Natural killer cell treated with Interleukin-12 subunit alpha and Interleukin-12 subunit beta and Interleukin-15 and Interleukin-18, amount 100 ng/mL, for 72 hours (primary cell): ENCODE data around the gene SHTN1. TPM values are rescaled to one million over a fixed set of nuclear protein-coding genes. Genes with fewer than 3 reads are reported as not detected.

Source experiments
- ATAC-seq, 2 donors: fragments of 150-1000 bp; cut with Tn5 transposase in 1 of 2; sonication (Bioruptor Pico), chemical (Tn5 transposase) in 1 of 2; 2 replicates each; pipeline ENCODE4 v1.10.0; 2021
- DNase-seq: peaks from one replicate; pipeline ENCODE4 v3.0.0; 2022; ENCODE audit warnings: low spot score
- H3K27ac Mint-ChIP-seq, 2 donors: 1 replicate in 1 of 2; 2 replicates in 1 of 2; pipeline ENCODE4 v1.8.0; 2022; ENCODE audit warnings: mixed read lengths in 2 of 2, mild to moderate bottlenecking in 1 of 2, moderate library complexity in 1 of 2
- H3K27me3 Mint-ChIP-seq, 2 donors: 1 replicate in 1 of 2; 2 replicates in 1 of 2; pipeline ENCODE4 v1.8.0; 2022; ENCODE audit warnings: mixed read lengths in 2 of 2
- H3K36me3 Mint-ChIP-seq: one replicate; pipeline ENCODE4 v1.8.0; 2022; ENCODE audit warnings: mixed read lengths
- H3K4me1 Mint-ChIP-seq, 2 donors: 1 replicate in 1 of 2; 2 replicates in 1 of 2; pipeline ENCODE4 v1.8.0; 2022; ENCODE audit warnings: low read depth in 2 of 2, mixed read lengths in 2 of 2, mild to moderate bottlenecking in 1 of 2
- H3K4me3 Mint-ChIP-seq: one replicate; pipeline ENCODE4 v1.8.0; 2022; ENCODE audit warnings: mixed read lengths
- H3K9me3 Mint-ChIP-seq: 2 replicates; pipeline ENCODE4 v1.8.0; 2022; ENCODE audit warnings: mixed read lengths
- total RNA-seq, 2 donors: library from RNA; stranded (reverse); gene quantifications; one replicate each; pipeline ENCODE4 v1.2.3, GENCODE V29; 2022

SHTN1 gene
- total RNA-seq = not detected

GRCh38 chr10:117005026-117005526 is at the start of gene SHTN1:
Gene SHTN1 (minus strand): TSS chr10:117005187. CDS start chr10:117005079, 108 bp downstream.
- Mint-ChIP-seq H3K36me3 (no peaks in the 10 kb centered on the region), H3K27me3 (peaks cover 11 to 13% of the 10 kb centered on the region in 2 donors)

GRCh38 chr10:117053482-117053881 is 48.5 kb upstream of the SHTN1 start:
- Mint-ChIP-seq H3K4me1 (no peaks in the 10 kb centered on the region), H3K36me3 (peaks cover 9% of the 10 kb centered on the region), H3K9me3 (peaks cover 9% of the 10 kb centered on the region), H3K27me3 (peaks cover 0 to 27% of the 10 kb centered on the region in 2 donors), H3K4me3 (no peak overlapping the region), H3K27ac (no peak overlapping the region)
- DNase-seq (no peak), ATAC-seq (no peak)

More at GRCh38 chr10:117005026-117005526, at the start of gene SHTN1:
- no peaks in the 10 kb centered on the region for H3K9me3 Mint-ChIP-seq
- no peaks in the 10 kb centered on the region for H3K4me1 Mint-ChIP-seq
- peak within 1 kb of the TSS; percentile 54 for H3K4me3 Mint-ChIP-seq
- no peak within 1 kb of the TSS for H3K27ac Mint-ChIP-seq
- peak; percentile 41 to 52 for ATAC-seq
- DNase-seq = no peak

GRCh38 chr10:117047947-117048346 is 43.0 kb upstream of the SHTN1 start:
- DNase-seq (no peak), ATAC-seq (no peak)
- peaks cover 2 to 16% of the 10 kb centered on the region in 2 donors for H3K27me3 Mint-ChIP-seq
- peaks cover 13% of the 10 kb centered on the region for H3K36me3 Mint-ChIP-seq
- H3K4me1 Mint-ChIP-seq = no peaks in the 10 kb centered on the region
- H3K27ac Mint-ChIP-seq = no peak overlapping the region
- H3K4me3 Mint-ChIP-seq = no peak overlapping the region
- peaks cover 8% of the 10 kb centered on the region for H3K9me3 Mint-ChIP-seq

- DNase-seq = no peak
- no peak for ATAC-seq
- Mint-ChIP-seq H3K27ac (no peak overlapping the region), H3K9me3 (no peaks in the 10 kb centered on the region), H3K4me3 (no peak overlapping the region), H3K4me1 (no peaks in the 10 kb centered on the region), H3K27me3 (peaks cover 2 to 7% of the 10 kb centered on the region in 2 donors), H3K36me3 (no peaks in the 10 kb centered on the region)
Measured at GRCh38 chr10:117016266-117016665, 11.3 kb upstream of the SHTN1 start.

GRCh38 chr10:117014835-117015234 is 9.8 kb upstream of the SHTN1 start:
- Mint-ChIP-seq H3K27me3 (peaks cover 2 to 7% of the 10 kb centered on the region in 2 donors), H3K27ac (no peak overlapping the region)

GRCh38 chr10:117007080-117007479 is 2.1 kb upstream of the SHTN1 start:
- ATAC-seq (no peak), DNase-seq (no peak)
- H3K27ac Mint-ChIP-seq = no peak overlapping the region
- H3K4me1 Mint-ChIP-seq = no peaks in the 10 kb centered on the region
- H3K36me3 Mint-ChIP-seq = no peaks in the 10 kb centered on the region
- H3K9me3 Mint-ChIP-seq = no peaks in the 10 kb centered on the region
- H3K4me3 Mint-ChIP-seq = no peak overlapping the region
- peaks cover 12 to 13% of the 10 kb centered on the region in 2 donors for H3K27me3 Mint-ChIP-seq

More at GRCh38 chr10:117014835-117015234, 9.8 kb upstream of the SHTN1 start:
- Mint-ChIP-seq H3K4me3 (no peak overlapping the region), H3K36me3 (no peaks in the 10 kb centered on the region), H3K9me3 (no peaks in the 10 kb centered on the region), H3K4me1 (no peaks in the 10 kb centered on the region)
- ATAC-seq (no peak), DNase-seq (no peak)

- H3K36me3 Mint-ChIP-seq = no peaks in the 10 kb centered on the region
- H3K27ac Mint-ChIP-seq = no peak overlapping the region
- DNase-seq (no peak), ATAC-seq (no peak)
- H3K4me3 Mint-ChIP-seq = no peak overlapping the region
- H3K4me1 Mint-ChIP-seq = no peaks in the 10 kb centered on the region
- no peaks in the 10 kb centered on the region for H3K9me3 Mint-ChIP-seq
- H3K27me3 Mint-ChIP-seq = peaks cover 11 to 13% of the 10 kb centered on the region in 2 donors
Measured at GRCh38 chr10:117005527-117006055, 604 bp upstream of the SHTN1 start.

- DNase-seq = no peak
- peak in 1 of 2 donors; percentile 36 for ATAC-seq
- H3K36me3 Mint-ChIP-seq = no peaks in the 10 kb centered on the region
- no peak overlapping the region for H3K27ac Mint-ChIP-seq
- no peaks in the 10 kb centered on the region for H3K4me1 Mint-ChIP-seq
- peaks cover 11 to 13% of the 10 kb centered on the region in 2 donors for H3K27me3 Mint-ChIP-seq
- peak overlapping the region; percentile 54 for H3K4me3 Mint-ChIP-seq
- H3K9me3 Mint-ChIP-seq = no peaks in the 10 kb centered on the region
Measured at GRCh38 chr10:117004227-117005025, 561 bp downstream of the SHTN1 start.

- Mint-ChIP-seq H3K9me3 (no peaks in the 10 kb centered on the region), H3K27me3 (peaks cover 9 to 13% of the 10 kb centered on the region in 2 donors), H3K36me3 (no peaks in the 10 kb centered on the region), H3K27ac (no peak overlapping the region), H3K4me3 (no peak overlapping the region), H3K4me1 (no peaks in the 10 kb centered on the region)
- DNase-seq (no peak), ATAC-seq (no peak)
Measured at GRCh38 chr10:117003336-117003735, 1.7 kb downstream of the SHTN1 start.

- Mint-ChIP-seq H3K4me1 (no peaks in the 10 kb centered on the region), H3K4me3 (no peak overlapping the region), H3K9me3 (no peaks in the 10 kb centered on the region), H3K27ac (no peak overlapping the region), H3K27me3 (peaks cover 10 to 13% of the 10 kb centered on the region in 2 donors), H3K36me3 (no peaks in the 10 kb centered on the region)
- DNase-seq (no peak), ATAC-seq (no peak)
Measured at GRCh38 chr10:117002206-117002605, 2.8 kb downstream of the SHTN1 start.

- Mint-ChIP-seq H3K27ac (no peak overlapping the region), H3K9me3 (no peaks in the 10 kb centered on the region), H3K36me3 (no peaks in the 10 kb centered on the region), H3K27me3 (peaks cover 12 to 19% of the 10 kb centered on the region in 2 donors), H3K4me1 (no peaks in the 10 kb centered on the region), H3K4me3 (no peak overlapping the region)
- DNase-seq (no peak), ATAC-seq (no peak)
Measured at GRCh38 chr10:117001144-117001543, 3.8 kb downstream of the SHTN1 start.

- Mint-ChIP-seq H3K4me1 (no peaks in the 10 kb centered on the region), H3K27me3 (peaks cover 9 to 20% of the 10 kb centered on the region in 2 donors), H3K27ac (no peak overlapping the region), H3K4me3 (no peak overlapping the region), H3K9me3 (no peaks in the 10 kb centered on the region), H3K36me3 (no peaks in the 10 kb centered on the region)
- DNase-seq = no peak
- ATAC-seq = no peak
Measured at GRCh38 chr10:117000580-117000979, 4.4 kb downstream of the SHTN1 start.

GRCh38 chr10:116998172-116998571 is 6.8 kb downstream of the SHTN1 start:
- no peak for DNase-seq
- H3K4me1 Mint-ChIP-seq = no peaks in the 10 kb centered on the region
- no peaks in the 10 kb centered on the region for H3K9me3 Mint-ChIP-seq
- H3K27me3 Mint-ChIP-seq = peaks cover 6 to 8% of the 10 kb centered on the region in 2 donors
- H3K27ac Mint-ChIP-seq = no peak overlapping the region
- no peak for ATAC-seq
- no peaks in the 10 kb centered on the region for H3K36me3 Mint-ChIP-seq
- H3K4me3 Mint-ChIP-seq = no peak overlapping the region

GRCh38 chr10:116997015-116997414 is 8.0 kb downstream of the SHTN1 start:
- DNase-seq (no peak), ATAC-seq (no peak)
- Mint-ChIP-seq H3K9me3 (no peaks in the 10 kb centered on the region), H3K27me3 (peaks cover 6 to 7% of the 10 kb centered on the region in 2 donors), H3K4me3 (no peak overlapping the region), H3K27ac (no peak overlapping the region), H3K4me1 (no peaks in the 10 kb centered on the region), H3K36me3 (no peaks in the 10 kb centered on the region)
